Stimulated activated CD4-positive, alpha-beta T cell treated with anti-CD3 and anti-CD28 coated beads, Interleukin-4, amount 100 ng/mL, for 48 hours (primary cell): Measurements from ENCODE around the gene MAF.
A peak's percentile ranks its signal among the peaks of the same experiment; 100 is the strongest.

Experiments
- DNase-seq, 2 donors: peaks; one replicate each; pipeline ENCODE4 v3.0.0-alpha.2; 2020; ENCODE audit warnings: low read depth in 2 of 2

The MAF gene

GRCh38 chr16:79612207-79612606, 11.7 kb upstream of the MAF start:
- DNase-seq = no peak

DNA sequence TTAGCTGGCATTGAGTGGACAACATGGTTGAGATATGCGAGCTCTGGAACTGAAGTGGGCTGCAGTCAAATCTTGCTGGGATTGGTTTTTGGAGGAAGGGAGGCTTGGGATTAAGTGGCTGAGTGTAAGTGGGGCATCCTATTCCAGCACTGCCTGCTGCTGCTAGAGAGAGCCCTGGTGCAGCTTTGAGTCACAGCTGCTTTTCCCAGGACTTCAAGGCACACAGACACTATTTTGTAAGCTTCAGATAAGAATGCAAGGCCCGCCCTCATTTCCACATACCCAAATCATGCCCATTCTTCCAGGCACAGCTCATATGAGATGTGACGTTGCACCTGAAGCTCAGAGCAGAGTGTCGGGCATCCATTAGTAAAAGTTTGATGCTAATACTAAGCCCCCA, 10.2 kb upstream of the MAF start:
- no peak for DNase-seq

DNA sequence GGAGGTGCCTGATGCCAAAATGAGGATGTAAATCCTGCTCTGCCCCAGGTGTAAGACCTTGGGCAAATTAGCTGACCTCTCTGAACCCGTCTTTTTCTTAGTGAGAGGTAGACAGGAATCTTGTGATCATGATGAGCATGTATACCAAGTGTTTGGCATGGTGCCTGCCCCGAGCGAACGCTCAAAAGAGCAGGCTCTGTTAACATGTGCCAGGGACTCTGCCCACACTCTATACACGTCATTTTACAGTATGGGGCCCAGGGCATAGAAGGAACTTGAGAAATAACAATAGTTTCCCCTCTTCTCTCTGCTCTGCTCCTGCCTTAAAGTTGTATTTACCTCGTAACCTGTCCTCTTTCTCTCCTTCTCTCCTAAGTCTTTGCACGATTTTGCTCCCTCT, 9.3 kb upstream of the MAF start:
- DNase-seq = no peak

DNA sequence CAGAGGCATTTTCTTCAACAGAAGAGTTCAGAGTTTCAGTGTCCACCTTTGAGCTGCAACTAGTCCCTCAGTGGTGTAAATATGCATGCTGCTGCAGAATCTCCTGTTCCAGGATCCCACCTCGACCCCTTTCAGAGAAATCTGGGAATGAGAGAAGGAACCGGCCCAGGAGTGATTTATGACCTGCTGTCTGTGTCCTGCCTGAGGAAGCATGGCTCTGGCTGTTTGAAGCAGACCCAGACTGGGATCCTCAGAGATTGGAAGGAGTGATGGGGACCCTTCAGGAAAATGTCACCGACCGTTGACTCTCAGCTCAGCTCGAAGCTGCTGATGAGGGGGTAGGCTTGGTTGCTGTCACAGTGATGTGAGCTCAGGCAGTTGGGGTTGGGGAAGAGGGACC, 8.4 kb upstream of the MAF start:
- no peak for DNase-seq

DNA sequence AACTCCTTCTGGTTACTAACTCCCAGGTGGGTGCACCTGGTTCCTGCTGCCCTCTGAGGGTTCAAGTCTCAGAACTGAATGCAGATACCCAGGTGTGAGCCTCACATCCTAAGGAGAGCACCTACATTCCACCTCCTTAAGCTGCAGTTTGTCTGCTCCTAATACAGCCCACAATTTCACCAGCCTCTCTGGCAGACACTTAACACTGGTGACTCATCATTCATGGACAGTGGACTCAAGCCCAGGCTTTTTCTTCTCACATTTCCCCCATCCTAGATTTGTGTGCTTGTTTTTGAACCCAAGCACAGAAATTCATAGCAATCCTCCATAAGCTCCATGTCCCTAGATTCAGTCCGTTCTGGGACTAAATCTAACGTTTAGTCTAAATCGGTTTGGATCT, 7.0 kb upstream of the MAF start:
- DNase-seq = no peak

GRCh38 chr16:79605999-79606398, 5.5 kb upstream of the MAF start:
- peak in 1 of 2 donors; percentile 14 for DNase-seq

DNA sequence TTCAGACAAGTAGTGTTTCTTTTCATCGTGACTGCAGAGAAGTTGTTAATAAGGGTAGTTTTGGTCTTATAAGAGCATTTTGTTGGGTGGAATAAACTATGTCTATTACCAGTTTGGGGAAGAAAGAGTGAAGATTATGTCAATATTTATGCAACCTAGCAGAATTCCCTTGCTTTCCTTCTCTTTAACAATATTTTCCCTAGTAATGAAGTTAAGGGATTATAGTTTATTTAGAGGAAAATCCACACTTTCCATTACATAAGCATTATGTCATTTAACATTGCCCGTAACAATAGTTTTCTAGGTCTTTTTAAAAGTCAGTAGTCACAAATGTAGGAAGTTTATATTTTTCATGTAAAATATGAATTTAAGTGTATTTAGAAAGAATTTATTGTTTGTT, 2.5 kb upstream of the MAF start:
- DNase-seq = no peak

- DNase-seq = no peak
Measured at GRCh38 chr16:79602628-79603014, 2.1 kb upstream of the MAF start.

- DNase-seq = peak; percentile 84
Measured at GRCh38 chr16:79601931-79602627, 1.5 kb upstream of the MAF start.

GRCh38 chr16:79601092-79601930, 774 bp upstream of the MAF start:
- no peak for DNase-seq

DNA sequence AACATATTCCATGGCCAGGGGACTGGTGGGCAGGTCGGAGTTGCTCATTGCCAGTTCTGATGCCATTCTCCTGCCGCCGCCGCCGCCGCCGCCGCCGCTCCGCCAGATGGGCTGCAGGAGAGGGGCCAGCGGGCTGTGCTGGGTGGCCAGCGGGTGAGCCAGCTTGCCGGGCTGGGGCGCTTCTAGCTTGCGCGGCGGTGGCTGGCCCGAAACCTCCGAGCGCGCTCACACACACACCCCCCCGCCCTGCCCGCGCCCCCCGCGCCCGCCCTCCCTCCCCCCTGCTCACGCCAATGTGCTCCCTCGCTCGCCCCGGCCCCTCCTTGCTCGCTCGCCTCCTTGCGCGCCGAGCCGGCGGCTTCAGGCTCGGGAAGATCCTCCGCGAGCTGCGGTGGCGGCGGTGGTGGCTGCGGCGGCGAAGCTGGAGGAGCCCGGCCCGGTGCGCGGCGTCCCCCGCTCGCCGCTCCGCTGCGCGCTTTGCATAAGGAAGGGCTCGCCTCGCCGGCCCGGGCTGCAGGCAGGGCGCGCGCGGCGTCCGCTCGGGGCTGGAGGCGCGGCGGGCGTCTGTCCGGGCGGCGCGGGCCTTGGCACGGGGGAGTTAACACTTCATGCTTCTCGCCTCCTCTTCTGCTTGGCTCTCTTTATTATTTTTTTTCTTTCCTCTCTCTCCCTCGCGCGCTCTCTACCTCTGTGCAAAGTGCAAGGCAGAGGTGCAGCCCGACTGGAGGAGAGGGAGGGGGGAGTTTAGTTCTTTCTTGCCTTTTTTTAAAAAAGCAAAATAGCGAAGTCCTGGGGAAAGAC, 500 bp downstream of the MAF start:
- DNase-seq = peak in 1 of 2 donors; percentile 28

- DNase-seq = peak in 1 of 2 donors; percentile 12
Measured at GRCh38 chr16:79599256-79599836, 1.2 kb downstream of the MAF start.

GRCh38 chr16:79598348-79599181, 2.0 kb downstream of the MAF start:
- peak; percentile 35 to 36 for DNase-seq

GRCh38 chr16:79598063-79598347, 2.5 kb downstream of the MAF start:
- DNase-seq = no peak

DNA sequence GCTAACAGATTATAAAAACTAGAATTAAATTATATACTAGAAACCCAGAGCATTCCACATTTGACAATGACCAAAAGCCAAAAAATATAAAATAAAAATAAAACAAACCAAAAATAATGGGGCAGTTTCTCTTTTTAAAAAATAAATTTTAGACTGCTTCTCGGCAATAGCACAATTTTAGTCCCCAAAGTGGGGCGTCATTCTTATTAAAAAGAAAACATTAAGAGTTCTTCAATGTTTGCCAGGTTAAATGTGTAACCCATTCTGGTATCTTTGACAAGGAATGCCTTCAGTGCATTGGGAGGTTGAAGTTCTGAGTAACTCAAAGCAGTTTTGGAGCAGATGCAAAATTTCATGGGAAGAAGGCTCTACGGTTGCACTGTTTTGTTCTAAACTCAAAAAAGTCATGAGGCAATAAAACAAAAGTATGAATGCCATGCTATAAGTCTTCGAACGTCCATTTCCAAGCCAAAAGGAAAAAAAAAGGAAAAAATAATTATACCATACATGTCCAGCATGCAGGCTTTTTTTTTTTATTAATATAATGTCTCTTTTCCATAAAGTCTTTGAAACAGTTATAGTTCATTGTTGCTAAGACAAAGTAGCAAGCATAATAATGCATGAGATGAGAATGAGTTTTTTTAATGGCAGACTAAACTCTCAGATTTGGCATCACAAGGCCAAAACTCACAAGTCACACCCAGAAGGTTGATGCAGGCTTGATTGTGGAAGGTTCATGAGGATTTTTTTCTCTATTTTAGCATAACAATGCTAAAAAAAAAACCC, 3.1 kb downstream of the MAF start:
- no peak for DNase-seq

- no peak for DNase-seq
Measured at GRCh38 chr16:79595931-79596450, 4.5 kb downstream of the MAF start.

- DNase-seq = no peak
Measured at GRCh38 chr16:79595231-79595641, 5.3 kb downstream of the MAF start.

DNA sequence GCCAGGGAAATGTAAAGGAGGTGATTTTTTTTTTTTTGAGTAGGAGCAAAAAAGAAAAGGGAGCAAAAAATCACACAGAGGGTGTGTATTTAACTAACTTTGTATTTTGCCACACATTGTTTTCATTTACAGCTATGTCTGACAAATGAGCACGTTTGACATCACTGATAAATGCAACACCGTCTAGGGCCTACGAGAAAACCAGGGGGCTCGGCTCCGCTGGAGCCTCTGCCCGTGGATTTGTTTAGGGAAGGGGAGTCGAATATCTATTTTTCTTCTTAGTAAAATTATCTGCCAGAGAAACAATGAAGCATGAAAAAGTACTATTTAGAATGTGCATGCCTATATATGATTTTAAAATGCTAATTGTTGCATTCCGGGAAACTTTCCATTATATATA, 6.8 kb downstream of the MAF start:
- DNase-seq = no peak

DNA sequence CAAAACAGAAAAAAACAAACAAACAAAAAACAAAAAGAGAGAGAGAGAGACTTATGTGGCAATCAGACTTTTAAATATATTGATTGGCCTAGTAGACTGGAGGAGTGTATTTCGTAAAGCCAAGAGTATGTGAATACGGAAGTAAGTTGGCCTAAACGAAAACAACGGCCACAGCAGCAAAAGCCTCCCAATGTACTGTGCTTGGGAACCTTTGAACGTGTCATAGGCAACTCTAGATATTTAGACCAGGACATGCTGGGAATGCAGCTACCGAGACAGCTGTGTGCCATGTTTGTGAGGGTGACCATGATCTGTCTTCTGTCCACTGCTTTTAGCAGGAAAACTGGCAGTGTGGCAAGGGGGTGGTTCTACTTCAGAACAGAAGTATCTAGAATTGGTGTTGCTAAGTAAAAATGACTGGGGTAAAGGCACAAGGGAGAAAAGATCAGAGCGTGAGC, 7.4 kb downstream of the MAF start:
- no peak for DNase-seq

- no peak for DNase-seq
Measured at GRCh38 chr16:79592186-79592585, 8.4 kb downstream of the MAF start.
